Stimulated activated effector memory CD8-positive, alpha-beta T cell treated with anti-CD3 and anti-CD28 coated beads, Interleukin-12 subunit alpha, Interleukin-12 subunit beta, amount 100 ng/mL, for 72 hours (primary cell): ENCODE data around the gene DBH.
A peak's percentile ranks its signal among the peaks of the same experiment; 100 is the strongest.
"Not testable (repeated sequence)": the region's sequence is repeated elsewhere in the genome, so short reads cannot be mapped to it uniquely, and the experiment has no call there.

Experiments
- ATAC-seq: fragments of 150-1000 bp; cut with Tn5 transposase; 2 replicates; pipeline ENCODE4 v1.10.0; 2021
- DNase-seq, 2 donors: peaks; one replicate each; pipeline ENCODE4 v3.0.0; 2021 to 2022; ENCODE audit warnings: low spot score in 2 of 2
- H3K27ac Mint-ChIP-seq: one replicate; pipeline ENCODE4 v1.8.0; 2022; ENCODE audit warnings: mild to moderate bottlenecking, mixed read lengths
- H3K36me3 Mint-ChIP-seq: one replicate; pipeline ENCODE4 v1.8.0; 2022; ENCODE audit warnings: mild to moderate bottlenecking, mixed read lengths
- H3K4me1 Mint-ChIP-seq: one replicate; pipeline ENCODE4 v1.8.0; 2022; ENCODE audit warnings: mixed read lengths
- H3K4me3 Mint-ChIP-seq: one replicate; pipeline ENCODE4 v1.8.0; 2022; ENCODE audit warnings: mild to moderate bottlenecking, mixed read lengths
- H3K9me3 Mint-ChIP-seq: one replicate; pipeline ENCODE4 v1.8.0; 2022; ENCODE audit warnings: mixed read lengths

The DBH gene

GRCh38 chr9:133610845-133611244, 25.3 kb upstream of the DBH start:
- ATAC-seq (no peak), DNase-seq (no peak)
- Mint-ChIP-seq H3K4me3 (no peak overlapping the region), H3K4me1 (no peaks in the 10 kb centered on the region), H3K9me3 (no peaks in the 10 kb centered on the region), H3K27ac (no peak overlapping the region), H3K36me3 (peaks cover 6% of the 10 kb centered on the region)

GRCh38 chr9:133612051-133612450, 24.1 kb upstream of the DBH start:
- H3K4me3 Mint-ChIP-seq: no peak overlapping the region
- no peak overlapping the region for H3K27ac Mint-ChIP-seq
- no peak for DNase-seq
- H3K4me1 Mint-ChIP-seq: no peaks in the 10 kb centered on the region
- no peaks in the 10 kb centered on the region for H3K9me3 Mint-ChIP-seq
- peaks cover 6% of the 10 kb centered on the region for H3K36me3 Mint-ChIP-seq
- no peak for ATAC-seq

GRCh38 chr9:133612816-133613215, 23.3 kb upstream of the DBH start:
- Mint-ChIP-seq H3K4me3 (no peak overlapping the region), H3K4me1 (no peaks in the 10 kb centered on the region), H3K36me3 (peaks cover 6% of the 10 kb centered on the region), H3K27ac (no peak overlapping the region), H3K9me3 (no peaks in the 10 kb centered on the region)
- DNase-seq: no peak
- ATAC-seq: no peak

GRCh38 chr9:133613432-133613831, 22.7 kb upstream of the DBH start:
- Mint-ChIP-seq H3K27ac (no peak overlapping the region), H3K36me3 (peaks cover 6% of the 10 kb centered on the region), H3K9me3 (no peaks in the 10 kb centered on the region), H3K4me3 (no peak overlapping the region), H3K4me1 (no peaks in the 10 kb centered on the region)
- DNase-seq: no peak
- ATAC-seq: no peak

- ATAC-seq: no peak
- no peaks in the 10 kb centered on the region for H3K9me3 Mint-ChIP-seq
- no peaks in the 10 kb centered on the region for H3K4me1 Mint-ChIP-seq
- H3K27ac Mint-ChIP-seq: no peak overlapping the region
- peaks cover 6% of the 10 kb centered on the region for H3K36me3 Mint-ChIP-seq
- H3K4me3 Mint-ChIP-seq: no peak overlapping the region
- DNase-seq: no peak
Measured at GRCh38 chr9:133614056-133614455, 22.1 kb upstream of the DBH start.

GRCh38 chr9:133614678-133615077, 21.5 kb upstream of the DBH start:
- peaks cover 2% of the 10 kb centered on the region for H3K4me1 Mint-ChIP-seq
- no peaks in the 10 kb centered on the region for H3K9me3 Mint-ChIP-seq
- H3K4me3 Mint-ChIP-seq: no peak overlapping the region
- DNase-seq (no peak), ATAC-seq (no peak)
- H3K27ac Mint-ChIP-seq: no peak overlapping the region
- H3K36me3 Mint-ChIP-seq: peaks cover 8% of the 10 kb centered on the region

GRCh38 chr9:133615186-133615585, 21.0 kb upstream of the DBH start:
- no peak overlapping the region for H3K27ac Mint-ChIP-seq
- DNase-seq (no peak), ATAC-seq (no peak)
- peaks cover 13% of the 10 kb centered on the region for H3K36me3 Mint-ChIP-seq
- H3K4me1 Mint-ChIP-seq: peaks cover 7% of the 10 kb centered on the region
- no peaks in the 10 kb centered on the region for H3K9me3 Mint-ChIP-seq
- H3K4me3 Mint-ChIP-seq: no peak overlapping the region

- H3K4me1 Mint-ChIP-seq: peaks cover 11% of the 10 kb centered on the region
Measured at GRCh38 chr9:133615606-133616188, 20.5 kb upstream of the DBH start.

GRCh38 chr9:133616643-133617405, 19.3 kb upstream of the DBH start:
- Mint-ChIP-seq H3K9me3 (no peaks in the 10 kb centered on the region), H3K27ac (no peak overlapping the region), H3K4me3 (no peak overlapping the region), H3K4me1 (peaks cover 15% of the 10 kb centered on the region), H3K36me3 (peaks cover 13% of the 10 kb centered on the region)
- ATAC-seq (no peak), DNase-seq (no peak)

More at GRCh38 chr9:133615606-133616188, 20.5 kb upstream of the DBH start:
- peaks cover 13% of the 10 kb centered on the region for H3K36me3 Mint-ChIP-seq
- no peaks in the 10 kb centered on the region for H3K9me3 Mint-ChIP-seq
- no peak overlapping the region for H3K27ac Mint-ChIP-seq
- H3K4me3 Mint-ChIP-seq: no peak overlapping the region
- no peak for DNase-seq
- ATAC-seq: no peak

- peaks cover 22% of the 10 kb centered on the region for H3K4me1 Mint-ChIP-seq
- peaks cover 9% of the 10 kb centered on the region for H3K36me3 Mint-ChIP-seq
- H3K27ac Mint-ChIP-seq: peak overlapping the region; percentile 5
- ATAC-seq (no peak), DNase-seq (no peak)
- no peaks in the 10 kb centered on the region for H3K9me3 Mint-ChIP-seq
- no peak overlapping the region for H3K4me3 Mint-ChIP-seq
Measured at GRCh38 chr9:133618726-133619125, 17.4 kb upstream of the DBH start.

GRCh38 chr9:133619791-133620190, 16.4 kb upstream of the DBH start:
- Mint-ChIP-seq H3K27ac (no peak overlapping the region), H3K9me3 (no peaks in the 10 kb centered on the region), H3K4me3 (peak overlapping the region; percentile 7), H3K36me3 (peaks cover 6% of the 10 kb centered on the region), H3K4me1 (peaks cover 22% of the 10 kb centered on the region)
- ATAC-seq (peak; percentile 76), DNase-seq (peak; percentile 8 to 56)

- DNase-seq (no peak), ATAC-seq (no peak)
- Mint-ChIP-seq H3K9me3 (peaks cover 10% of the 10 kb centered on the region), H3K27ac (no peak overlapping the region), H3K4me3 (no peak overlapping the region), H3K36me3 (peaks cover 6% of the 10 kb centered on the region), H3K4me1 (peaks cover 22% of the 10 kb centered on the region)
Measured at GRCh38 chr9:133621725-133622267, 14.4 kb upstream of the DBH start.

GRCh38 chr9:133622555-133622954, 13.6 kb upstream of the DBH start:
- DNase-seq (no peak), ATAC-seq (no peak)
- H3K4me3 Mint-ChIP-seq: no peak overlapping the region
- H3K36me3 Mint-ChIP-seq: peaks cover 6% of the 10 kb centered on the region
- peaks cover 22% of the 10 kb centered on the region for H3K4me1 Mint-ChIP-seq
- no peak overlapping the region for H3K27ac Mint-ChIP-seq
- peaks cover 10% of the 10 kb centered on the region for H3K9me3 Mint-ChIP-seq

GRCh38 chr9:133626008-133626407, 10.2 kb upstream of the DBH start:
- H3K4me3 Mint-ChIP-seq, H3K36me3 Mint-ChIP-seq, H3K27ac Mint-ChIP-seq, DNase-seq, H3K4me1 Mint-ChIP-seq, ATAC-seq: not testable (repeated sequence)
- peaks cover 10% of the 10 kb centered on the region for H3K9me3 Mint-ChIP-seq

GRCh38 chr9:133627341-133627740, 8.8 kb upstream of the DBH start:
- Mint-ChIP-seq H3K36me3 (no peaks in the 10 kb centered on the region), H3K9me3 (peaks cover 10% of the 10 kb centered on the region), H3K4me1 (peaks cover 1% of the 10 kb centered on the region), H3K4me3 (no peak overlapping the region), H3K27ac (no peak overlapping the region)
- DNase-seq (no peak), ATAC-seq (no peak)

GRCh38 chr9:133628766-133629165, 7.4 kb upstream of the DBH start:
- no peak overlapping the region for H3K27ac Mint-ChIP-seq
- no peaks in the 10 kb centered on the region for H3K4me1 Mint-ChIP-seq
- no peaks in the 10 kb centered on the region for H3K36me3 Mint-ChIP-seq
- ATAC-seq (no peak), DNase-seq (no peak)
- no peak overlapping the region for H3K4me3 Mint-ChIP-seq
- H3K9me3 Mint-ChIP-seq: peaks cover 10% of the 10 kb centered on the region
